T47D (cell line): Measurements from ENCODE around the gene HELZ.
"Not testable (repeated sequence)": the region's sequence is repeated elsewhere in the genome, so short reads cannot be mapped to it uniquely, and the experiment has no call there.

Source experiments
- DNase-seq, 2 experiments: peaks; one replicate each; pipeline versions ENCODE4 v3.0.0 to v3.0.0-alpha.2; 2011 to 2012; ENCODE audit warnings: low read depth in 1 of 2, low spot score in 1 of 2
- JUND ChIP-seq: IDR thresholded peaks from 2 replicates; pipeline ENCODE4 v1.6.1; 2012; ENCODE audit warnings: low read depth
- in situ Hi-C: cut with HindIII; loops from 2 replicates; pipeline ENCODE4 v1.10.0; 2016; ENCODE audit warnings: low sequenced_read_pairs, low pct_unique_long_range_greater_than_20kb

HELZ gene

GRCh38 chr17:67044016-67044772, 200.8 kb downstream of the HELZ start, which contains the start of gene CACNG1:
TSS of gene CACNG1 (plus strand) at chr17:67044554. CDS start at chr17:67044661, 107 bp downstream.
- no peak for DNase-seq
- in situ Hi-C loops, result no loop called here
- no peak for TF ChIP-seq JUND

GRCh38 chr17:67043283-67043682, 201.7 kb downstream of the HELZ start:
- no peak for TF ChIP-seq JUND
- DNase-seq, result no peak
- in situ Hi-C loops, result no loop called here

- TF ChIP-seq JUND, result no peak
- no peak for DNase-seq
- in situ Hi-C loops, result no loop called here
Observed at GRCh38 chr17:67041941-67042899, 202.8 kb downstream of the HELZ start.

- DNase-seq, result no peak
- no peak for TF ChIP-seq JUND
- in situ Hi-C loops, result no loop called here
Observed at GRCh38 chr17:67041531-67041930, 203.5 kb downstream of the HELZ start.

GRCh38 chr17:67041119-67041518, 203.9 kb downstream of the HELZ start:
- in situ Hi-C loops, DNase-seq: not testable (repeated sequence)

GRCh38 chr17:67040652-67041051, 204.3 kb downstream of the HELZ start:
- in situ Hi-C loops, result no loop called here
- TF ChIP-seq JUND, result no peak
- DNase-seq, result no peak

- DNase-seq, result no peak
- in situ Hi-C loops, result no loop called here
- no peak for TF ChIP-seq JUND
Observed at GRCh38 chr17:67038861-67039365, 206.1 kb downstream of the HELZ start.

- in situ Hi-C loops, result no loop called here
- DNase-seq, result no peak
- TF ChIP-seq JUND, result no peak
Observed at GRCh38 chr17:67035131-67036083, 209.6 kb downstream of the HELZ start.

GRCh38 chr17:67033613-67034012, 211.4 kb downstream of the HELZ start:
- TF ChIP-seq JUND, result no peak
- in situ Hi-C loops, result no loop called here

GRCh38 chr17:67032985-67033384, 212.0 kb downstream of the HELZ start:
- in situ Hi-C loops, result no loop called here
- TF ChIP-seq JUND, result no peak
- no peak for DNase-seq

More at GRCh38 chr17:67033613-67034012, 211.4 kb downstream of the HELZ start:
- no peak for DNase-seq

- no peak for TF ChIP-seq JUND
- in situ Hi-C loops, result no loop called here
- no peak for DNase-seq
Observed at GRCh38 chr17:67032382-67032781, 212.6 kb downstream of the HELZ start.

GRCh38 chr17:67030641-67031040, 214.4 kb downstream of the HELZ start:
- no peak for TF ChIP-seq JUND
- DNase-seq, result no peak
- in situ Hi-C loops, result no loop called here
